ENCODE data around the gene HOXD1. TPM values are rescaled to one million over a fixed set of nuclear protein-coding genes. Genes with fewer than 3 reads are reported as not detected.

HOXD1 gene
- total and polyA plus RNA-seq, 11 donors, result 0.08 to 0.51 (median 0.19) TPM; not detected in 6

DNA sequence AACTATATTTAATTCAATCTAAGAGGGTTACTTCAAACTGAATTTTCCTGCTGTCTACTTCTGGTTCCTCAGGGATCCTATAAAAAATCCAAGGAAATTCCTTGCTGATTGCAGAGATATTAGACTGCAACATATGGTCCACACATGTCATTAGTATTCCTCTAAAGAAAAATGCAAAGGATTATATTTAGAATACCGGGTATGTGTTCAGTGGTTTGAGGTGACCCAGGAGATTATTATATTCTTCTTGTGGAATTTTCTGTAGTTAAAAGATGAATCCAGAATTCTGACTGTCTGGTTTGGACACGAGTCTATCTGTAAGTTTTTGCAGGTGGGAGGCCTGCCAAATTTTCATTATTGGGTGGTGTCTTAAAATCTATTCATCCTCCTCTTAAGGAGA is 18.2 kb downstream of the HOXD1 start:
- Histone ChIP-seq H3K36me3 (no peaks in the 10 kb centered on the region), H3K27me3 (peaks cover 0 to 33% (median 6%) of the 10 kb centered on the region in 9 donors), H3K9me3 (peaks cover 0 to 8% (median 0%) of the 10 kb centered on the region in 12 donors), H3K4me3 (no peak overlapping the region), H3K4me1 (no peaks in the 10 kb centered on the region), H3K27ac (no peak overlapping the region)
- 55 to 62% (median 58%) methylated on average over 2 of the region's 2 CpGs for WGBS, 4 donors
- no peak for ATAC-seq
- TF ChIP-seq POLR2A (IDR thresholded peaks at IDR 0.05), result no peak
- TF ChIP-seq, protein P1, sequence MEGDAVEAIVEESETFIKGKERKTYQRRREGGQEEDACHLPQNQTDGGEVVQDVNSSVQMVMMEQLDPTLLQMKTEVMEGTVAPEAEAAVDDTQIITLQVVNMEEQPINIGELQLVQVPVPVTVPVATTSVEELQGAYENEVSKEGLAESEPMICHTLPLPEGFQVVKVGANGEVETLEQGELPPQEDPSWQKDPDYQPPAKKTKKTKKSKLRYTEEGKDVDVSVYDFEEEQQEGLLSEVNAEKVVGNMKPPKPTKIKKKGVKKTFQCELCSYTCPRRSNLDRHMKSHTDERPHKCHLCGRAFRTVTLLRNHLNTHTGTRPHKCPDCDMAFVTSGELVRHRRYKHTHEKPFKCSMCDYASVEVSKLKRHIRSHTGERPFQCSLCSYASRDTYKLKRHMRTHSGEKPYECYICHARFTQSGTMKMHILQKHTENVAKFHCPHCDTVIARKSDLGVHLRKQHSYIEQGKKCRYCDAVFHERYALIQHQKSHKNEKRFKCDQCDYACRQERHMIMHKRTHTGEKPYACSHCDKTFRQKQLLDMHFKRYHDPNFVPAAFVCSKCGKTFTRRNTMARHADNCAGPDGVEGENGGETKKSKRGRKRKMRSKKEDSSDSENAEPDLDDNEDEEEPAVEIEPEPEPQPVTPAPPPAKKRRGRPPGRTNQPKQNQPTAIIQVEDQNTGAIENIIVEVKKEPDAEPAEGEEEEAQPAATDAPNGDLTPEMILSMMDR (IDR thresholded peaks at IDR 0.05), result no peak
- no peak for DNase-seq
- intact Hi-C loops (cut with DNase I), result no loop called here

DNA sequence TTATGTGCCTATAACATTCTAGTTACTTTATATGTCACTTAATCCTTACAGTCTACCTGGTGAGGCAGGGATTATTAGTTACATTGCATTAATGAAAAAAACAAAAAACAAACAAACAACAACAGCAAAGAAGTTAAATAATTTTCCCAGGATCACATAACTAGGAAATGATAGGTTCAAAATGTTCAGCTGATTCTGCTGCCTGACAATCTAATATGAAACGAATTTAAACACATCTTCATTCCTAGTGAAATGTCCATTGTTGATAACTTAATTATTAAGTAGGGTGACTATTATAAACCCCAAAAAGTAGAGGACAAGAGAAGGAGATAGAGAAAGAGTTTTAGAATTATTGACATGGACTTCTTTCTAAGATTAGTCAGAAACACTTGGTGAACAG is 22.6 kb downstream of the HOXD1 start:
- intact Hi-C loops (cut with DNase I), result no loop called here
- WGBS, 4 donors, result 71 to 91% (median 87%) methylated on average over 1 of the region's 1 CpG
- Histone ChIP-seq H3K9me3 (no peaks in the 10 kb centered on the region), H3K4me1 (peaks cover 0 to 3% (median 0%) of the 10 kb centered on the region in 12 donors), H3K27me3 (peaks cover 0 to 9% (median 0%) of the 10 kb centered on the region in 9 donors), H3K36me3 (no peaks in the 10 kb centered on the region), H3K4me3 (no peak overlapping the region), H3K27ac (no peak overlapping the region)
- no peak for ATAC-seq
- DNase-seq, result no peak
- TF ChIP-seq POLR2A (IDR thresholded peaks at IDR 0.05), result no peak
- TF ChIP-seq, protein P1 (IDR thresholded peaks at IDR 0.05), result no peak

- DNase-seq, result no peak
- intact Hi-C loops (cut with DNase I), result no loop called here
- no peak overlapping the region for H3K4me3 ChIP-seq
- H3K27me3 ChIP-seq, result peaks cover 0 to 9% (median 0%) of the 10 kb centered on the region in 9 donors
- no peaks in the 10 kb centered on the region for H3K36me3 ChIP-seq
- ATAC-seq, result no peak
- H3K27ac ChIP-seq, result no peak overlapping the region
- H3K9me3 ChIP-seq, result no peaks in the 10 kb centered on the region
- H3K4me1 ChIP-seq, result peaks cover 0 to 3% (median 0%) of the 10 kb centered on the region in 12 donors
- TF ChIP-seq, protein P1 (IDR thresholded peaks at IDR 0.05), result no peak
- no peak for TF ChIP-seq POLR2A (IDR thresholded peaks at IDR 0.05)
These were observed 23.8 kb downstream of the HOXD1 start for GRCh38 chr2:176212276-176212675.

DNA sequence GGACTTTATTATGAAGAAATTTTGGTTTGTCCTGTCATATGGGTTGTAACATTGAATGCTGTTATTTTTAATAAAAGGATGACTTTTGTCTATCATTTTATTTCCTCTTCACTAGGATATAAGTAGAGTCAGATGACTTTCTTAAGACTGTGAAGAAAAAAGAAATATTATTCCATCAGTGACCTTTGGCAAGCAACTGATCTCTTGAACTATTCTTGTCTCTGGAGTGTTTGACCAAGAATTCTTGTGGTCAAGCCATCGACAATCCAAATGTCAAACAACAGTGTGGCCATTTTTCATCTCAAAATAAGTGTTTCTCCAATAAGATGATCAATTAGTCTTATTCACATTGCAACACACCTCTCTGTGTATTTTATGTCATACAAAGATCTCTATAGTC is 24.9 kb downstream of the HOXD1 start:
- no peak for TF ChIP-seq POLR2A (IDR thresholded peaks at IDR 0.05)
- TF ChIP-seq, protein P1 (IDR thresholded peaks at IDR 0.05), result no peak
- Histone ChIP-seq H3K9me3 (no peaks in the 10 kb centered on the region), H3K27ac (no peak overlapping the region), H3K4me1 (peaks cover 0 to 3% (median 0%) of the 10 kb centered on the region in 12 donors), H3K36me3 (no peaks in the 10 kb centered on the region), H3K27me3 (peaks cover 0 to 9% (median 0%) of the 10 kb centered on the region in 9 donors), H3K4me3 (no peak overlapping the region)
- intact Hi-C loops (cut with DNase I), result no loop called here
- DNase-seq, result no peak
- no peak for ATAC-seq
- WGBS, 4 donors, result 72 to 81% (median 75%) methylated on average over 1 of the region's 1 CpG
